Activated CD8-positive, alpha-beta T cell treated with anti-CD3 and anti-CD28 coated beads for 36 hours (primary cell): ENCODE results near the gene TRAPPC2. TPM values are rescaled to one million over a fixed set of nuclear protein-coding genes. Genes with fewer than 3 reads are reported as not detected.
A peak's percentile ranks its signal among the peaks of the same experiment; 100 is the strongest.
"Not testable (repeated sequence)": the region's sequence is repeated elsewhere in the genome, so short reads cannot be mapped to it uniquely, and the experiment has no call there.

ENCODE experiments used
- ATAC-seq: fragments of 200-7000 bp; cut with Tn5 transposase; one replicate; pipeline ENCODE4 v1.10.0; 2021; ENCODE audit warnings: mild to moderate bottlenecking, moderate library complexity
- CTCF ChIA-PET: fragments of 350-600 bp; sonication (Branson Sonifier 250); formaldehyde crosslinking; loops from one replicate; lab custom pipeline; 2021; ENCODE audit warnings: antibody characterized with exemption; lab: Charles Lee
- POLR2A ChIA-PET: fragments of 350-600 bp; sonication (Branson Sonifier 250); formaldehyde crosslinking; loops from one replicate; lab custom pipeline; 2021; ENCODE audit warnings: antibody characterized with exemption; lab: Charles Lee
- DNase-seq: peaks from one replicate; pipeline ENCODE4 v3.0.0-alpha.2; 2020
- H3K27ac Mint-ChIP-seq: one replicate; pipeline ENCODE4 v1.8.0; 2021; ENCODE audit warnings: mild to moderate bottlenecking, mixed read lengths
- H3K27me3 Mint-ChIP-seq: one replicate; pipeline ENCODE4 v1.8.0; 2021; ENCODE audit warnings: mixed read lengths
- H3K36me3 Mint-ChIP-seq: one replicate; pipeline ENCODE4 v1.8.0; 2021; ENCODE audit warnings: low read depth, mixed read lengths
- H3K4me1 Mint-ChIP-seq: one replicate; pipeline ENCODE4 v1.8.0; 2021; ENCODE audit warnings: low read depth, mixed read lengths
- H3K4me3 Mint-ChIP-seq: one replicate; pipeline ENCODE4 v1.8.0; 2021; ENCODE audit warnings: mild to moderate bottlenecking, moderate library complexity, mixed read lengths
- H3K9me3 Mint-ChIP-seq: one replicate; pipeline ENCODE4 v1.8.0; 2021; ENCODE audit warnings: mixed read lengths
- CTCF ChIP-seq: fragments of 200-600 bp; IDR thresholded peaks from one replicate; pipeline ENCODE4 v1.8.0; 2022; ENCODE audit warnings: antibody characterized with exemption, mild to moderate bottlenecking
- intact Hi-C: fragments of 100-400 bp; cut with micrococcal nuclease; formaldehyde crosslinking; loops from one replicate; pipeline ENCODE4 v1.10.0; 2022
- total RNA-seq, 2 experiments: library from RNA; stranded (reverse); gene quantifications; one replicate each; pipeline ENCODE4 v1.2.3, GENCODE V29; 2021

Gene TRAPPC2
- total RNA-seq, 2 experiments from 2014 or later, result 16.0 to 19.2 TPM

DNA sequence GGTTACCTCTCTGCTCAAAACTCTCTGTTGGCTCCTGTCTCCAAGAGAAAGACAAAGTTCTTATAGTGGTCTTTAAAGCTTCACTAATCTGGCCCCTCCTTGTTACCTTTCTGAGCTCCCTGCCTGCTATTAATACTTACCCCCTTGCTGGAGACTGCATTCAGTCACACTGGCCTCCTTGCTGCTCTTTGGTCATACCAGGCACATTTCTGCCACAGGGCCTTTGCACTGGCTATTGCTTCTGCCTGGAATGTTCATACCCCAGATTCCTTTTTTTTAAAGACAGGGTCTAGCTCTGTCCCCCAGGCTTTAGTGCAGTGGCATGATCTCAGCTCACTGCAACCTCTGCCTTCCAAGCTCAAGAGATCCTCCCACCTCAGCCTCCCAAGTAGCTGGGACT, 61.4 kb downstream of the TRAPPC2 start:
- CTCF ChIA-PET, result no interaction called here
- Mint-ChIP-seq H3K27ac (no peak overlapping the region), H3K36me3 (peaks cover 10% of the 10 kb centered on the region), H3K4me1 (peaks cover 17% of the 10 kb centered on the region), H3K9me3 (no peaks in the 10 kb centered on the region), H3K4me3 (no peak overlapping the region), H3K27me3 (no peaks in the 10 kb centered on the region)
- intact Hi-C loops, result no loop called here
- DNase-seq, result no peak
- no peak for ATAC-seq
- POLR2A ChIA-PET, result interaction anchor here (1.2 kb wide), 1 partner anchor 12 kb away, joined by 3 read pairs; no protein-coding TSS in a partner anchor
- TF ChIP-seq CTCF, result no peak

- H3K9me3 Mint-ChIP-seq, result no peaks in the 10 kb centered on the region
- H3K36me3 Mint-ChIP-seq, result peaks cover 10% of the 10 kb centered on the region
- no peak for TF ChIP-seq CTCF
- H3K4me1 Mint-ChIP-seq, result peaks cover 17% of the 10 kb centered on the region
- H3K4me3 Mint-ChIP-seq, result peak overlapping the region; percentile 59
- CTCF ChIA-PET, result interaction anchor here (0.8 to 1.1 kb wide), 2 partner anchors 11 to 21 kb away, joined by 3 read pairs; no protein-coding TSS in a partner anchor
- intact Hi-C loops, result no loop called here
- ATAC-seq, result no peak
- peak; percentile 16 for DNase-seq
- POLR2A ChIA-PET, result interaction anchor here (1.2 to 2.2 kb wide), 4 partner anchors 17 to 73 kb away, joined by 3 to 19 read pairs (median 4); partner anchors contain the start of genes OFD1, RAB9A, TCEANC and TRAPPC2
- peak overlapping the region; percentile 94 for H3K27ac Mint-ChIP-seq
- no peaks in the 10 kb centered on the region for H3K27me3 Mint-ChIP-seq
These were observed 64.2 kb downstream of the TRAPPC2 start for GRCh38 chrX:13670197-13670596.

DNA sequence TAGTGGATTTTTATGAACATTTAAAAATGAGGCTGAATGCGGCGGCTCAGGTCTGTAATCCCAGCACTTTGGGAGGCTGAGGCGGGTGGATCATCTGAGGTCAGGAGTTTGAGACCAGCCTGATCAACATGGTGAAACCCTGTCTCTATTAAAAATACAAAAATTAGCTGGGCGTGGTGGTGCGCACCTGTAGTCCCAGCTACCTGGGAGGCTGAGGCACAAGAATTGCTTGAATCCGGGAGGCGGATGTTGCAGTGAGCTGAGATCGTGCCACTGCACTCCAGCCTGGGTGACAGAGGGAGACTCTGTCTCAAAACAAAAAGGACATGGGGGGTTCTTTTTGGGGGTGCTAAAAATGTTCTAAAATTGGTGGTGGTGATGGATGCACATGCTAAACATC, 64.7 kb downstream of the TRAPPC2 start:
- H3K4me1 Mint-ChIP-seq, result peaks cover 17% of the 10 kb centered on the region
- intact Hi-C loops, H3K9me3 Mint-ChIP-seq, ATAC-seq, H3K27me3 Mint-ChIP-seq: not testable (repeated sequence)
- POLR2A ChIA-PET, result interaction anchor here (1.0 to 2.2 kb wide), 5 partner anchors 17 to 719 kb away, joined by 3 to 19 read pairs (median 4); partner anchors contain the start of genes OFD1, RAB9A, TCEANC and TRAPPC2
- CTCF ChIA-PET, result interaction anchor here (0.8 to 1.1 kb wide), 3 partner anchors 11 to 22 kb away, joined by 3 read pairs; no protein-coding TSS in a partner anchor
- H3K4me3 Mint-ChIP-seq, result peak overlapping the region; percentile 59
- peak overlapping the region; percentile 94 for H3K27ac Mint-ChIP-seq
- DNase-seq, result peak; percentile 8
- peaks cover 12% of the 10 kb centered on the region for H3K36me3 Mint-ChIP-seq

DNA sequence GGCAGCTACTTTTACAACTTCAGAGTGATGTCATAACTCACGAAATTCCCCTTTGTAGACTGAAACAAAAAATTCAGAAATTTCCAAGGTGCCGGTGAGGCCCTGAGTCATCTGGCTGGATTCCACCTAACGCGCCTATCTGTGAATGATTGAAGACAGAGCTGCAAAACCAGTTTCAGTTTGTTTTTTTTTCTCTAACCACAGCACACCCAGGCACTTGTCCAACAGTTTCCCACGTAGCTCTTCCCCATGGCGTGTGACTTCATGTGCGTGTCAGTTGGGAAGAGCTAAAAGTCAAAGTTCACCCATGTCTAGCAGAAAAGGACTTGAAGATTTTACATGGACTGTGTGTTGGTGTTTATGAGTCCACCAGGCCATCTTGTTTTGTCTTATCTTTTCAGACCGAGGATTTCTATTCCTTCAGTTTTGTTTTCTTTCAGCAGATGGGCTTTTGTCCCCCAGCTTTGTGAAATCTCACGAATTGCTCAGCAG, 65.1 kb downstream of the TRAPPC2 start:
- Mint-ChIP-seq H3K27me3 (no peaks in the 10 kb centered on the region), H3K27ac (peak overlapping the region; percentile 94), H3K4me1 (peaks cover 17% of the 10 kb centered on the region), H3K4me3 (peak overlapping the region; percentile 59), H3K9me3 (no peaks in the 10 kb centered on the region), H3K36me3 (peaks cover 12% of the 10 kb centered on the region)
- DNase-seq, result peak; percentile 75
- ATAC-seq, result peak; percentile 85
- no peak for TF ChIP-seq CTCF
- ChIA-PET POLR2A (interaction anchor here (1.0 to 2.2 kb wide), 6 partner anchors 17 to 719 kb away, joined by 3 to 19 read pairs (median 4); partner anchors contain the start of genes GEMIN8, OFD1, RAB9A and TCEANC), CTCF (interaction anchor here (0.8 to 1.1 kb wide), 3 partner anchors 10 to 22 kb away, joined by 3 read pairs; no protein-coding TSS in a partner anchor)
- intact Hi-C loops, result no loop called here

GRCh38 chrX:13667919-13668318, 66.5 kb downstream of the TRAPPC2 start:
- no peaks in the 10 kb centered on the region for H3K9me3 Mint-ChIP-seq
- no peak overlapping the region for H3K4me3 Mint-ChIP-seq
- ATAC-seq (no peak), DNase-seq (no peak)
- intact Hi-C loops, result no loop called here
- H3K27me3 Mint-ChIP-seq, result no peaks in the 10 kb centered on the region
- peaks cover 12% of the 10 kb centered on the region for H3K36me3 Mint-ChIP-seq
- H3K27ac Mint-ChIP-seq, result no peak overlapping the region
- H3K4me1 Mint-ChIP-seq, result peaks cover 17% of the 10 kb centered on the region
- ChIA-PET POLR2A (interaction anchor here (1.3 kb wide), 1 partner anchor 361 kb away, joined by 4 read pairs; the partner anchor contains the start of gene GEMIN8), CTCF (no interaction called here)
- no peak for TF ChIP-seq CTCF
